Neural progenitor cell (in vitro differentiated cells): ENCODE results near the gene LGR6.

Source experiments
- CTCF ChIP-seq: fragments of 200-600 bp; sonication (generic); IDR thresholded peaks from 2 replicates; pipeline ENCODE4 v1.5.1; 2017; ENCODE audit warnings: antibody characterized with exemption, mild to moderate bottlenecking
- EZH2 ChIP-seq: fragments of 200-600 bp; sonication (generic); IDR thresholded peaks from 2 replicates; pipeline ENCODE4 v1.6.1; 2017; ENCODE audit warnings: antibody characterized with exemption, mild to moderate bottlenecking, moderate library complexity
- EZH2phosphoT487 ChIP-seq: fragments of 200-600 bp; sonication (generic); IDR thresholded peaks from 2 replicates; pipeline ENCODE4 v1.6.1; 2017; ENCODE audit warnings: antibody characterized with exemption

- TF ChIP-seq CTCF = no peak
- TF ChIP-seq EZH2 = no peak
- no peak for TF ChIP-seq EZH2phosphoT487
Measured at GRCh38 chr1:202230939-202231645, 37.5 kb downstream of the LGR6 start.
